NB4 (cell line): ENCODE measurements around the gene EMILIN1.

Experiments used
- DNase-seq: peaks from one replicate; pipeline ENCODE4 v3.0.0; 2010; ENCODE audit warnings: low read depth
- H3K4me3 ChIP-seq: one replicate; pipeline ENCODE4 v1.5.1; 2011; ENCODE audit warnings: mild to moderate bottlenecking, low read depth, low read length, moderate library complexity
- MYC ChIP-seq: IDR thresholded peaks from 2 replicates; pipeline ENCODE4 v1.6.1; 2011; ENCODE audit warnings: low read depth, low read length
- POLR2A ChIP-seq: IDR thresholded peaks from 2 replicates; pipeline ENCODE4 v1.6.1; 2011; ENCODE audit warnings: mild to moderate bottlenecking; ENCODE audit not compliant: insufficient read length; ENCODE audit errors: extremely low read depth
- TF ChIP-seq, protein P1 (sequence below): IDR thresholded peaks from one replicate; pipeline ENCODE4 v1.5.1; 2012; ENCODE audit warnings: low read depth, low read length
- TF ChIP-seq, protein P2 (sequence below): IDR thresholded peaks from 2 replicates; pipeline ENCODE4 v1.6.1; 2011; ENCODE audit warnings: low read depth, low read length

EMILIN1 gene

DNA sequence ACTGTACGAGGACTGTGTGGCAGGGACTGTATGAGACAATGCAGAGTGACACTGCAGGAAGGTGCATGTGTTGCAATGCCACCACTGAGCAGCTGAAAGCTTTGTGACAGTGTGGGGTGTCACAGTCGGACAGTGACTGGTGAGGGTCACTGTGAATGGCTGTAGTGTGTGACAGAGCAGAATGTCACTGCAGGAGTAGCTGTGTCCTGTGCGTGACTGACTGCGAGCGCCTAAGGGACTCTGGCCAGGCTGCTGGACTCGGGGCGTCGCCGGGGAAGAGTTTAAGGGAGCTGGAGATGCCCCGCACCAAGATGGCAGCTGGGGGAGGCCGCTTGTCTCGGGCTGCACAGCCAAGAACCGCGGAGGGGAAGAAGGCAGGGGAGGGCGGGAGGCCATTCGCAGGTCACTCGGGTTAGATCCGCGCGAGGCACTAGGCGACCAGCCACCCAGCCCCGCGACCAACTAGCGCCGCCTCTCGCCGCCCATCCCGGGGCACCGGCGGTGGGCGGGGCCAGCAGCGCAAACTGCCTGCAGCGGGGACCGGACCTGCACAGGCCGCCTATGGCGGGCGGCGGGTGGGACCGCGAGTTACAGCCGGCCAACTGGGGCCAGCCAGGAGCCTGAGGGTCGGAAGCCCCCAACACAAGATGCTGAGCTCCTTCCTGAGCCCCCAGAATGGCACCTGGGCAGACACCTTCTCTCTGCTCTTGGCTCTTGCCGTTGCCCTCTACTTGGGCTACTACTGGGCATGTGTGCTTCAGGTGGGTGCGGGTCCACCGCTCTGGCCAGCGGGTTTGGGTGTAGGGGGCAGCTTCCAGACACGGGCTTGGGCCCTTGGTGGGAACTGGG is 45.1 kb downstream of the EMILIN1 start, which contains the start of gene ABHD1:
TSS of gene ABHD1 (plus strand) at position 514 of the 849 bp plus-strand sequence. CDS start at position 648, 134 bp downstream.
- peak within 1 kb of the TSS; percentile 58 for H3K4me3 ChIP-seq
- DNase-seq, result peak; percentile 69
- TF ChIP-seq MYC, result no peak
- TF ChIP-seq, protein P1, sequence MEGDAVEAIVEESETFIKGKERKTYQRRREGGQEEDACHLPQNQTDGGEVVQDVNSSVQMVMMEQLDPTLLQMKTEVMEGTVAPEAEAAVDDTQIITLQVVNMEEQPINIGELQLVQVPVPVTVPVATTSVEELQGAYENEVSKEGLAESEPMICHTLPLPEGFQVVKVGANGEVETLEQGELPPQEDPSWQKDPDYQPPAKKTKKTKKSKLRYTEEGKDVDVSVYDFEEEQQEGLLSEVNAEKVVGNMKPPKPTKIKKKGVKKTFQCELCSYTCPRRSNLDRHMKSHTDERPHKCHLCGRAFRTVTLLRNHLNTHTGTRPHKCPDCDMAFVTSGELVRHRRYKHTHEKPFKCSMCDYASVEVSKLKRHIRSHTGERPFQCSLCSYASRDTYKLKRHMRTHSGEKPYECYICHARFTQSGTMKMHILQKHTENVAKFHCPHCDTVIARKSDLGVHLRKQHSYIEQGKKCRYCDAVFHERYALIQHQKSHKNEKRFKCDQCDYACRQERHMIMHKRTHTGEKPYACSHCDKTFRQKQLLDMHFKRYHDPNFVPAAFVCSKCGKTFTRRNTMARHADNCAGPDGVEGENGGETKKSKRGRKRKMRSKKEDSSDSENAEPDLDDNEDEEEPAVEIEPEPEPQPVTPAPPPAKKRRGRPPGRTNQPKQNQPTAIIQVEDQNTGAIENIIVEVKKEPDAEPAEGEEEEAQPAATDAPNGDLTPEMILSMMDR, result no peak
- no peak for TF ChIP-seq POLR2A
- TF ChIP-seq, protein P2, sequence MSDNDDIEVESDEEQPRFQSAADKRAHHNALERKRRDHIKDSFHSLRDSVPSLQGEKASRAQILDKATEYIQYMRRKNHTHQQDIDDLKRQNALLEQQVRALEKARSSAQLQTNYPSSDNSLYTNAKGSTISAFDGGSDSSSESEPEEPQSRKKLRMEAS, result no peak; the same call in 1 of the 2 replicates

DNA sequence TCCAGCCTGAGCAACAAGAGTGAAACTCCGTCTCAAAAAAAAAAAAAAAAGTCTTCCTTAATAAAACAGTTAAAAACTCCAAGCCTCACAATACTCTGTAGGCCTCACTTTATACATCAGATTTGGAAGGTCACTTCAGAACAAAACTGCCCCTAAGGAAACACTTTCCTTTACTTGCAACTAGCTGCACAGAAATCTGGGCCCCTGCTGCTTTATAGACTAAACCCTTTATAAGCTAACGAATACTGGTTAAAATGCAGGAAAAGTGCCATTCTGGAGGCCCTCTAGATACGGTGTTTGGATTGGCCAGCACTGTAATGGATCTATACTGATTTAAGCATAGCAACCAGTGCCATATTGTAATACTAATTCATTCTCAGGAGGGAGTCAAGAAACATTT is 46.7 kb downstream of the EMILIN1 start:
- TF ChIP-seq, protein P2, result no peak
- TF ChIP-seq MYC (no peak), POLR2A (no peak)
- TF ChIP-seq, protein P1, result no peak
- no peak overlapping the region for H3K4me3 ChIP-seq
- DNase-seq, result no peak

DNA sequence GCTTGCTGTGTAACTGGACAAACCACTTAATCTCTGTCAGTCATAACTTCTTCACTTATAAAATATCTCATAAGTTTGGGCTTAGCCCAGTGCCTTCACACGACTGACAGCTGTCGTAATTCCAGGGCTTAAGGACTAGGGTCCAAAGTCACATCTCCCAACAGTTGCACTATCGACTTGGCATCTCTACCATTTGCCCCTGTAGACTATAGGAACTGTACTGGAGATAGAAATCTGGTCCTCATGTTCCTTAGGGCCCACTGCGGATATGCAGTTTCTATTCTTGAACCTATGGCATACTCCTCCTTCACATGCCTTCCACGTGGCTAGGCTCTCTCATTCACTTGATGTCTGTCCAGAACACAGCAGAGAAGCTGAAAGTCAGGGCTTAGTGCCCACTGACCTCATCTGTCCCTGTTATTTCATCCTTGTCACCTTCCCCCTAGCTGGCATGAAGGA is 47.9 kb downstream of the EMILIN1 start:
- no peak for TF ChIP-seq POLR2A
- TF ChIP-seq, protein P2, result no peak
- TF ChIP-seq, protein P1, result no peak
- no peak for TF ChIP-seq MYC
- no peak overlapping the region for H3K4me3 ChIP-seq

DNA sequence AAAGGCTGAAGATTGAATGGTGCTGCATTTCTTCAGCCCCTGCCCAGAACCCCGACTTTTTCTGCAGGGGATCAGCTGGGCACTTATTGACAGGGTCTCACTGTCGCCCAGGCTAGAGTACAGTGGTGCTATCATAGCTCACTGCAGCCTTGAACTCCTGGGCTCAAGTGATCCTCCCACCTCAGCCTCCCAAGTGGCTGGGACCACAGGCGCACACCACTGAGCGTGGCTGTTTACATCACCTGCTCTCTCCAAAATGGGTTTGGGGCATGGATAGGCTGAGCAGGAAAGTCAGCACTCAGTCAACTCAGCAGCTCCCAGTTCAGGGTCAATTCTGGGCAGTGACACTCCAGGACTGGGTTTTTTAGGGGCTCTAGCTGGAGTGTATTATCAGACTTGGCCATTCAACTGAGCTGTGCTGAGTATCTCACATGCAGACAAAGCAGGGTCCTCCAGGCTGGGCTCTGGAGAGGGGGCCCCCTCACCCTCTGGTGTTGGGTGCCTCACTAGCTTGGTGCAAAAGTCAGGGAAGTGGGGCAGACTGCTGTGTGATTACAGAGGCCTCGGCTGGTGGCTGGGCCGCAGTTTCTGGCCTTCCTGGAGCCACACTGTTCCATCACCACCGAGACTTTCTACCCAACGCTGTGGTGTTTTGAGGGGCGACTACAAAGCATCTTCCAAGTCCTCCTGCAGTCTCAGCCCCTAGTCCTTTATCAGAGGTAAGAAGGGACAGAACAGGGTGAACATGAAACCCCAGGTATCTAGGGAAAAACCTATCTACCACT is 49.7 kb downstream of the EMILIN1 start:
- no peak overlapping the region for H3K4me3 ChIP-seq
- DNase-seq, result no peak
- no peak for TF ChIP-seq MYC
- TF ChIP-seq POLR2A, result no peak
- TF ChIP-seq, protein P2, result no peak
- TF ChIP-seq, protein P1, result no peak

More for the DNA sequence above, 47.9 kb downstream of the EMILIN1 start:
- DNase-seq, result no peak

DNA sequence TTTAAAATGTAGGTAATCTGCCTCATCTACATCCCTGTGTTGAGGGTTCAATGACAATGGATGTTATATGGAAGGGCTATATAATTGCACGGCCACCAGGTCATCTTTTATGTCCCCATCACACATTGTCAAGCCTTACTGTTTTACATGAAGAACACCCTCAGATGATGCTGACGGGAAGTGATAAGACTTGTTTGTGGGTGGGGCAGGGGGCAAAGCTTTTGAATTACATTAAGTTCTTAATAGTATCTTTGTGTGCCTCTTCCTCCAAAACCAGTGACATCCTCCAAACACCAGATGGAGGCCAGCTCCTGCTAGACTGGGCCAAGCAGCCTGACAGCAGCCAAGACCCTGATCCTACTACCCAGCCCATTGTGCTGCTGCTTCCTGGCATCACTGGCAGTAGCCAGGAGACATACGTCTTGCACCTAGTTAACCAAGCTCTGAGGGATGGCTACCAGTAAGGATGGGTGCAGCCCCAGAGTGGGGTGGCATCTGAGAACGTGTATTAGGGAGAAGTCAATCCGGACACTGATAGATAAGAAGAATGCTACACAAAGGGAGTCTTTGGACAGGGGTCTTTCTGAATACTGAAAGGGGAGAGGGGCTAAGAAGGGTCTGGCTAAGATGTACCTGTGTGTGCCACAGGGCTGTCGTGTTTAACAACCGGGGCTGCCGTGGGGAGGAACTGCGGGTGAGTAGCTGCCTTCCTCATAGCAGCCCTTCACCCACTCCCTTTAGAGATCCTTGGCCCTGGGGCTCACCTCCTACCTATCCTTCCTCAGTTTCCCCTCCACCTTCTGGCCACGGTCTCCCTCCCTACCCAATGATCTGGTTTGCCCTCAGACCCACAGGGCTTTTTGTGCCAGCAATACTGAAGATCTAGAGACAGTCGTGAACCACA is 50.5 kb downstream of the EMILIN1 start:
- no peak for DNase-seq
- TF ChIP-seq MYC, result no peak
- TF ChIP-seq, protein P2, result no peak
- TF ChIP-seq, protein P1, result no peak
- H3K4me3 ChIP-seq, result no peak overlapping the region
